Ovary (tissue), 9 donors: Measurements from ENCODE around the gene PPIB. TPM values are rescaled to one million over a fixed set of nuclear protein-coding genes. Genes with fewer than 3 reads are reported as not detected.
"Not testable (repeated sequence)": the region's sequence is repeated elsewhere in the genome, so short reads cannot be mapped to it uniquely, and the experiment has no call there.

Experiments used
- DNase-seq, 5 donors: peaks; one replicate each; pipeline ENCODE4 v3.0.0-alpha.2; 2019 to 2020
- H3K27ac ChIP-seq, 2 donors: fragments of 200-600 bp; one replicate each; pipeline versions ENCODE4 v1.5.1 to v1.8.0; 2019 to 2022
- H3K27me3 ChIP-seq: fragments of 200-600 bp; one replicate; pipeline ENCODE4 v1.8.0; 2022
- H3K36me3 ChIP-seq: fragments of 200-600 bp; sonication (generic); one replicate; pipeline ENCODE4 v1.5.1; 2019
- H3K4me1 ChIP-seq: one replicate; pipeline ENCODE4 v1.8.1; 2013; ENCODE audit warnings: mild to moderate bottlenecking, moderate library complexity; ENCODE audit not compliant: insufficient read depth
- H3K4me3 ChIP-seq: fragments of 200-600 bp; sonication (generic); one replicate; pipeline ENCODE4 v1.5.1; 2017
- H3K9me3 ChIP-seq, 2 donors: fragments of 200-600 bp in 1 of 2; sonication (generic) in 1 of 2; one replicate each; pipeline versions ENCODE4 v1.5.1 to v1.8.1; 2013 to 2019; ENCODE audit warnings: mild to moderate bottlenecking in 1 of 2, moderate library complexity in 1 of 2
- CTCF ChIP-seq, 3 donors: fragments of 450-650 bp in 2 of 3; fragments of 200-600 bp in 1 of 3; IDR thresholded peaks; one replicate each; pipeline versions ENCODE4 v1.5.1 to v1.8.0; 2016 to 2022; ENCODE audit warnings: antibody characterized with exemption in 3 of 3, mild to moderate bottlenecking in 1 of 3
- EP300 ChIP-seq: sonication (generic); formaldehyde crosslinking; IDR thresholded peaks from one replicate; pipeline ENCODE4 v1.6.1; 2017; ENCODE audit warnings: antibody characterized with exemption
- POLR2A ChIP-seq: fragments of 450-650 bp; IDR thresholded peaks from one replicate; pipeline ENCODE4 v1.6.1; 2017; ENCODE audit warnings: antibody characterized with exemption, mild to moderate bottlenecking, moderate library complexity
- WGBS, 3 donors: extraction: QIAGEN DNeasy Blood & Tissue Kit in 1 of 3; methylation state at CpG; one replicate each; pipeline versions ENCODE4 v1.1.5 to v1.1.7; 2013 to 2017; 5-methylcytosine and 5-hydroxymethylcytosine counted together
- intact Hi-C, 4 donors: fragments of 100-400 bp; cut with DNase I; formaldehyde crosslinking; loops; one replicate each; pipeline versions ENCODE4 v1.11.0 to v1.15.1; 2022 to 2023
- polyA plus RNA-seq, 2 donors: library from polyadenylated mRNA; stranded (reverse); fragments of 200-250 nt in 1 of 2; fragments of 350-450 nt in 1 of 2; fragmentation: Illumina TruSeq in 1 of 2; extraction: RNeasy Lipid Tissue Mini Kit (QIAGEN cat#74804) in 1 of 2; gene quantifications; one replicate each; pipeline ENCODE4 v1.2.3, GENCODE V29; 2013 to 2014
- small RNA-seq: library from RNA; depleted of rRNA; stranded (forward); fragments of <200 nt; gene quantifications from one replicate; pipeline ENCODE3, GENCODE V24; 2016
- total RNA-seq, 7 donors: library from RNA; depleted of rRNA in 2 of 7; stranded (reverse); fragments of >200 nt in 2 of 7; fragmentation: NEBNext Ultra II Directional in 3 of 7; extraction: Animal tissue kit (Norgen Biotek cat#: 25700) in 3 of 7; gene quantifications; one replicate each; pipeline versions ENCODE4 v1.1.0 to v1.2.4, GENCODE V29; 2016 to 2023
- donor health status: DM: no; HTN: no; CAD: no; lungs with moderate emphysema.
- donor health status: DM: no; HTN: no; CAD: no.
- donor health status: Bipolar disorder and iron deficiency.
- donor health status: DM: yes; HTN: yes; CAD: no.
- donor health status: DM: no; HTN: no; CAD: no.
- donor health status: DM: yes; HTN: yes; CAD: no.

Gene PPIB
- total and polyA plus RNA-seq, 9 donors = 201 to 589 (median 393) TPM

GRCh38 chr15:64111679-64112050 lies 51.2 kb downstream of the PPIB start:
- DNase-seq = no peak
- H3K4me1 ChIP-seq = peaks cover 8% of the 10 kb centered on the region
- no peaks in the 10 kb centered on the region for H3K36me3 ChIP-seq
- no peaks in the 10 kb centered on the region for H3K27me3 ChIP-seq
- TF ChIP-seq EP300 (no peak), CTCF (IDR thresholded peaks at IDR 0.05) (no peak), POLR2A (no peak)
- intact Hi-C loops = no loop called here
- H3K9me3 ChIP-seq = no peaks in the 10 kb centered on the region
- WGBS, 3 donors = 80 to 99% (median 84%) methylated on average over 3 of the region's 3 CpGs
- H3K4me3 ChIP-seq = no peak overlapping the region
- no peak overlapping the region for H3K27ac ChIP-seq

GRCh38 chr15:64110950-64111678 lies 51.7 kb downstream of the PPIB start:
- WGBS, 3 donors = 88 to 95% (median 90%) methylated on average over 3 of the region's 3 CpGs
- Histone ChIP-seq H3K36me3 (no peaks in the 10 kb centered on the region), H3K4me1 (peaks cover 11% of the 10 kb centered on the region), H3K27me3 (no peaks in the 10 kb centered on the region), H3K4me3 (no peak overlapping the region), H3K27ac (no peak overlapping the region), H3K9me3 (no peaks in the 10 kb centered on the region)
- no peak for TF ChIP-seq EP300
- no peak for TF ChIP-seq CTCF (IDR thresholded peaks at IDR 0.05)
- TF ChIP-seq POLR2A = no peak
- no peak for DNase-seq
- intact Hi-C loops = no loop called here

DNA sequence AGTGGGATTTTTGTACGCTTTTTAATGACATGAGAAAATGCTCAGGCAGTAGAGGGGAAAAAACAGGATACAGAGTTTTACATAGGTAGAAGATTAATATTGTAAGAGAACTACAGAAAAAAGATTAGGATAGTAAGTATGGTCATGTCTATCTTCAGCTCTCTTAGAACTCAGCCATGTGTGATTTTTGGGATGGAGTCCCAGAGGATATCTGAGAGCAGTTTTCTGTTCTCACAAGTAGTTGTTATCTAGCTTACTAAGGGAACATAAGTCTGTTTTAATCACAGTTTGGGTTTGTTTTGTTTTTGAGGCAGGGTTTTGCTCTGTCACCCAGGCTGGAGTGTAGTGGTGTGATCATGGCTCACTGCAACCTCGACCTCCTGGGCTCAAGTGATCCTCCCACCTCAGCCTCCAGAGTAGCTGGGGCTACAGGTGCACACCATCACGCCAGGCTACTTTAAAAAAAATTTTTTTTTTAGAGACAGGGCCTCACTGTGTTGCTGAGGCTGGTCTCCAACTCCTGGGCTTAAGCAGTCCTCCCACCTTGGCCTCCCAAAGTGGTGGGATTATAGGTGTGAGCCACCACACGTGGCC lies 52.6 kb downstream of the PPIB start:
- H3K36me3 ChIP-seq, H3K9me3 ChIP-seq, DNase-seq, intact Hi-C loops, H3K4me3 ChIP-seq, H3K27me3 ChIP-seq, H3K27ac ChIP-seq: not testable (repeated sequence)
- WGBS, 3 donors = 89 to 97% (median 94%) methylated on average over 4 of the region's 4 CpGs
- H3K4me1 ChIP-seq = peaks cover 13% of the 10 kb centered on the region

- no peak for TF ChIP-seq POLR2A
- no peak for TF ChIP-seq CTCF (IDR thresholded peaks at IDR 0.05)
- TF ChIP-seq EP300 = no peak
- no peaks in the 10 kb centered on the region for H3K9me3 ChIP-seq
- no peaks in the 10 kb centered on the region for H3K36me3 ChIP-seq
- H3K27me3 ChIP-seq = no peaks in the 10 kb centered on the region
- no peak overlapping the region for H3K4me3 ChIP-seq
- peaks cover 15% of the 10 kb centered on the region for H3K4me1 ChIP-seq
- no peak for DNase-seq
- intact Hi-C loops = no loop called here
- H3K27ac ChIP-seq = no peak overlapping the region
- 88 to 100% (median 91%) methylated on average over 1 of the region's 1 CpG for WGBS, 3 donors
Measured at GRCh38 chr15:64107337-64107736, 55.5 kb downstream of the PPIB start.

Small RNA genes within 50 kb of the gene (small RNA-seq; reads per million reads assigned to genes)
- gene RF00019 = not detected

Other genes starting within 250 kb of the PPIB start
- gene DAPK2, start 116.5 kb downstream of the PPIB start, total RNA-seq = 1 to 10 TPM in 6 of 7 donors, under 1 TPM in 1; 0.77 to 6.2 (median 1.7) TPM
- 1 to 10 TPM; 2.5 to 2.7 TPM for gene DAPK2, start 116.5 kb downstream of the PPIB start, polyA plus RNA-seq
- 10 to 100 TPM; 13.2 to 34.9 (median 17.8) TPM for gene CIAO2A, start 69.2 kb downstream of the PPIB start, total RNA-seq
- gene CIAO2A, start 69.2 kb downstream of the PPIB start, polyA plus RNA-seq = 10 to 100 TPM; 32.9 to 43.8 TPM
- 100 to 1,000 TPM in 5 of 7 donors, 10 to 100 TPM in 2; 57.9 to 139 (median 126) TPM for gene SNX1, start 67.0 kb downstream of the PPIB start, total RNA-seq
- 100 to 1,000 TPM in 1 of 2 donors, 10 to 100 TPM in 1; 51.5 to 120 TPM for gene SNX1, start 67.0 kb downstream of the PPIB start, polyA plus RNA-seq
- gene SNX22, start 11.3 kb downstream of the PPIB start, total RNA-seq = 1 to 10 TPM in 1 of 7 donors, under 1 TPM in 5, not detected in 1; 0.15 to 2.3 (median 0.28) TPM
- gene SNX22, start 11.3 kb downstream of the PPIB start, polyA plus RNA-seq = under 1 TPM; 0.07 to 0.81 TPM
- 10 to 100 TPM in 6 of 7 donors, 1 to 10 TPM in 1; 8.3 to 23.9 (median 14.8) TPM for gene CSNK1G1, start 193.2 kb upstream of the PPIB start, total RNA-seq
- 10 to 100 TPM in 1 of 2 donors, 1 to 10 TPM in 1; 2.9 to 12.6 TPM for gene CSNK1G1, start 193.2 kb upstream of the PPIB start, polyA plus RNA-seq
- 1 to 10 TPM in 1 of 7 donors, under 1 TPM in 2, not detected in 4; 0.37 to 1.6 (median 0.79) TPM for gene PCLAF, start 218.4 kb upstream of the PPIB start, total RNA-seq
- gene PCLAF, start 218.4 kb upstream of the PPIB start, polyA plus RNA-seq = 1 to 10 TPM; 1.3 to 2.2 TPM
- 10 to 100 TPM in 5 of 7 donors, 1 to 10 TPM in 2; 7.4 to 24.0 (median 18.6) TPM for gene TRIP4, start 224.8 kb upstream of the PPIB start, total RNA-seq
- 10 to 100 TPM; 15.6 to 19.7 TPM for gene TRIP4, start 224.8 kb upstream of the PPIB start, polyA plus RNA-seq